ENCODE data around the gene MED26. TPM values are rescaled to one million over a fixed set of nuclear protein-coding genes. Genes with fewer than 3 reads are reported as not detected.
A peak's percentile ranks its signal among the peaks of the same experiment; 100 is the strongest.

The MED26 gene
- total and polyA plus RNA-seq, 9 of the 15 experiments (the other 6 are each of a cell fraction or from before 2014, with no cell fraction given): 0.71 to 15.1 (median 6.2) TPM

GRCh38 chr19:16659832-16660708 lies 32.1 kb upstream of the MED26 start, which contains the start of gene SMIM7 (continued):
- TF ChIP-seq, protein P1, sequence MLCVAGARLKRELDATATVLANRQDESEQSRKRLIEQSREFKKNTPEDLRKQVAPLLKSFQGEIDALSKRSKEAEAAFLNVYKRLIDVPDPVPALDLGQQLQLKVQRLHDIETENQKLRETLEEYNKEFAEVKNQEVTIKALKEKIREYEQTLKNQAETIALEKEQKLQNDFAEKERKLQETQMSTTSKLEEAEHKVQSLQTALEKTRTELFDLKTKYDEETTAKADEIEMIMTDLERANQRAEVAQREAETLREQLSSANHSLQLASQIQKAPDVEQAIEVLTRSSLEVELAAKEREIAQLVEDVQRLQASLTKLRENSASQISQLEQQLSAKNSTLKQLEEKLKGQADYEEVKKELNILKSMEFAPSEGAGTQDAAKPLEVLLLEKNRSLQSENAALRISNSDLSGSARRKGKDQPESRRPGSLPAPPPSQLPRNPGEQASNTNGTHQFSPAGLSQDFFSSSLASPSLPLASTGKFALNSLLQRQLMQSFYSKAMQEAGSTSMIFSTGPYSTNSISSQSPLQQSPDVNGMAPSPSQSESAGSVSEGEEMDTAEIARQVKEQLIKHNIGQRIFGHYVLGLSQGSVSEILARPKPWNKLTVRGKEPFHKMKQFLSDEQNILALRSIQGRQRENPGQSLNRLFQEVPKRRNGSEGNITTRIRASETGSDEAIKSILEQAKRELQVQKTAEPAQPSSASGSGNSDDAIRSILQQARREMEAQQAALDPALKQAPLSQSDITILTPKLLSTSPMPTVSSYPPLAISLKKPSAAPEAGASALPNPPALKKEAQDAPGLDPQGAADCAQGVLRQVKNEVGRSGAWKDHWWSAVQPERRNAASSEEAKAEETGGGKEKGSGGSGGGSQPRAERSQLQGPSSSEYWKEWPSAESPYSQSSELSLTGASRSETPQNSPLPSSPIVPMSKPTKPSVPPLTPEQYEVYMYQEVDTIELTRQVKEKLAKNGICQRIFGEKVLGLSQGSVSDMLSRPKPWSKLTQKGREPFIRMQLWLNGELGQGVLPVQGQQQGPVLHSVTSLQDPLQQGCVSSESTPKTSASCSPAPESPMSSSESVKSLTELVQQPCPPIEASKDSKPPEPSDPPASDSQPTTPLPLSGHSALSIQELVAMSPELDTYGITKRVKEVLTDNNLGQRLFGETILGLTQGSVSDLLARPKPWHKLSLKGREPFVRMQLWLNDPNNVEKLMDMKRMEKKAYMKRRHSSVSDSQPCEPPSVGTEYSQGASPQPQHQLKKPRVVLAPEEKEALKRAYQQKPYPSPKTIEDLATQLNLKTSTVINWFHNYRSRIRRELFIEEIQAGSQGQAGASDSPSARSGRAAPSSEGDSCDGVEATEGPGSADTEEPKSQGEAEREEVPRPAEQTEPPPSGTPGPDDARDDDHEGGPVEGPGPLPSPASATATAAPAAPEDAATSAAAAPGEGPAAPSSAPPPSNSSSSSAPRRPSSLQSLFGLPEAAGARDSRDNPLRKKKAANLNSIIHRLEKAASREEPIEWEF (CRISPR knock-in tag; IDR thresholded peaks at IDR 0.05): no peak
- TF ChIP-seq FOXP1 (CRISPR knock-in tag; IDR thresholded peaks at IDR 0.05) (no peak), SETDB1 (IDR thresholded peaks at IDR 0.05; ENCODE audit: low read length) (no peak), SMAD4 (CRISPR knock-in tag; conservative IDR thresholded peaks at IDR 0.05) (no peak), PKNOX1 (IDR thresholded peaks at IDR 0.05) (peak; percentile 86), ESRRB (CRISPR knock-in tag; IDR thresholded peaks at IDR 0.05; ENCODE audit: borderline replicate concordance) (no peak), ZNF445 (CRISPR knock-in tag; IDR thresholded peaks at IDR 0.05; ENCODE audit: low read depth) (no peak), ATF2 (CRISPR knock-in tag; IDR thresholded peaks at IDR 0.05) (no peak), RUNX1 (IDR thresholded peaks at IDR 0.05; ENCODE audit: low read depth) (no peak), KDM2B (CRISPR knock-in tag; IDR thresholded peaks at IDR 0.05) (0 out of 2 replicates have a peak, but pooled peaks have one; percentile 22)
- TF ChIP-seq, protein P2, sequence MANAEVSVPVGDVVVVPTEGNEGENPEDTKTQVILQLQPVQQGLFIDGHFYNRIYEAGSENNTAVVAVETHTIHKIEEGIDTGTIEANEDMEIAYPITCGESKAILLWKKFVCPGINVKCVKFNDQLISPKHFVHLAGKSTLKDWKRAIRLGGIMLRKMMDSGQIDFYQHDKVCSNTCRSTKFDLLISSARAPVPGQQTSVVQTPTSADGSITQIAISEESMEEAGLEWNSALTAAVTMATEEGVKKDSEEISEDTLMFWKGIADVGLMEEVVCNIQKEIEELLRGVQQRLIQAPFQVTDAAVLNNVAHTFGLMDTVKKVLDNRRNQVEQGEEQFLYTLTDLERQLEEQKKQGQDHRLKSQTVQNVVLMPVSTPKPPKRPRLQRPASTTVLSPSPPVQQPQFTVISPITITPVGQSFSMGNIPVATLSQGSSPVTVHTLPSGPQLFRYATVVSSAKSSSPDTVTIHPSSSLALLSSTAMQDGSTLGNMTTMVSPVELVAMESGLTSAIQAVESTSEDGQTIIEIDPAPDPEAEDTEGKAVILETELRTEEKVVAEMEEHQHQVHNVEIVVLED (CRISPR knock-in tag; IDR thresholded peaks at IDR 0.05): no peak; the same call in 1 of the 2 replicates

Measured in K562 (cell line).